GM12878 (cell line): ENCODE results near the gene PDCD1LG2. TPM values are rescaled to one million over a fixed set of nuclear protein-coding genes. Genes with fewer than 3 reads are reported as not detected.

Experiments used
- ATAC-seq: fragments of 200-7000 bp; cut with Tn5 transposase; 3 replicates; pipeline ENCODE4 v1.9.1; 2020; ENCODE audit warnings: mild to moderate bottlenecking, moderate library complexity
- BruUV-seq: library from RNA; stranded (reverse); fragments of 400-500 nt; replicated peaks from 2 replicates; lab custom pipeline; 2021; lab: Mats Ljungman, UMichigan
- CTCF ChIA-PET: fragments of 300-600 bp; sonication (Branson Sonifier 250); formaldehyde crosslinking; extraction: SDS; loops from one replicate; lab custom pipeline; 2021; ENCODE audit warnings: inconsistent platforms; lab: Yijun Ruan, JAX
- POLR2A ChIA-PET: fragments of 350-600 bp; formaldehyde crosslinking; extraction: SDS; loops from one replicate; lab custom pipeline; 2021; ENCODE audit warnings: inconsistent platforms; lab: Charles Lee
- RAD21 ChIA-PET: fragments of 300-600 bp; sonication (Branson Sonifier 250); formaldehyde crosslinking; loops from one replicate; lab custom pipeline; 2023; ENCODE audit warnings: antibody characterized with exemption; ENCODE audit not compliant: unreplicated experiment; lab: Charles Lee
- SMC1A ChIA-PET: fragments of 300-600 bp; sonication (Branson Sonifier 250); formaldehyde crosslinking; loops from one replicate; lab custom pipeline; 2023; ENCODE audit not compliant: unreplicated experiment, uncharacterized antibody; lab: Charles Lee
- DNase-seq: peaks from one replicate; pipeline ENCODE4 v3.0.0-alpha.2; 2011; ENCODE audit warnings: low read depth, low spot score
- FAIRE-seq: peaks from 3 replicates; lab custom pipeline; 2011; peaks lifted over from hg19 to GRCh38; lab: Jason Lieb, UNC
- H2AFZ ChIP-seq: 2 replicates; pipeline ENCODE4 v1.6.0; 2011; ENCODE audit warnings: low read depth, low read length, control low read depth; ENCODE audit not compliant: control insufficient read depth
- H3K27ac ChIP-seq: 2 replicates; pipeline ENCODE4 v1.5.1; 2011; ENCODE audit warnings: control low read depth; ENCODE audit not compliant: control insufficient read depth, insufficient read depth
- H3K27me3 ChIP-seq, 2 experiments: replicated peaks in 1 of 2; 2 replicates each; pipeline versions ENCODE4 v1.6.0 to v1.6.1; 2011; ENCODE audit warnings: low read length in 1 of 2; ENCODE audit not compliant: control insufficient read depth in 2 of 2, insufficient read depth in 2 of 2
- H3K36me3 ChIP-seq, 2 experiments: 2 replicates each; pipeline ENCODE4 v1.5.1; 2011; ENCODE audit warnings: low read length in 1 of 2; ENCODE audit not compliant: control insufficient read depth in 2 of 2, insufficient read depth in 2 of 2
- H3K4me1 ChIP-seq: 2 replicates; pipeline ENCODE4 v1.6.1; 2011; ENCODE audit warnings: mild to moderate bottlenecking, low read length, moderate library complexity, mixed read lengths; ENCODE audit not compliant: control insufficient read depth, insufficient read depth
- H3K4me2 ChIP-seq: 2 replicates; pipeline ENCODE4 v1.6.0; 2011; ENCODE audit warnings: control low read depth; ENCODE audit not compliant: control insufficient read depth, insufficient read depth
- H3K4me3 ChIP-seq: fragments of 200-600 bp; sonication (generic); 2 replicates; pipeline ENCODE4 v1.5.1; 2016
- H3K79me2 ChIP-seq: 2 replicates; pipeline ENCODE4 v1.6.0; 2011; ENCODE audit warnings: low read length; ENCODE audit not compliant: control insufficient read depth, insufficient read depth
- H3K9ac ChIP-seq: 2 replicates; pipeline ENCODE4 v1.8.0; 2011; ENCODE audit warnings: low read length, control low read depth, mixed read lengths; ENCODE audit not compliant: control insufficient read depth, insufficient read depth
- H3K9me3 ChIP-seq: replicated peaks from 3 replicates; pipeline ENCODE4 v1.5.1; 2011; ENCODE audit warnings: mild to moderate bottlenecking, low read length; ENCODE audit not compliant: control insufficient read depth, insufficient read depth
- H4K20me1 ChIP-seq: 2 replicates; pipeline ENCODE4 v1.6.0; 2011; ENCODE audit not compliant: control insufficient read depth, insufficient read depth
- EED ChIP-seq: sonication (generic); IDR thresholded peaks from 2 replicates; pipeline ENCODE4 v1.6.1; 2016; ENCODE audit warnings: antibody characterized with exemption, low read depth
- NFIC ChIP-seq: IDR thresholded peaks from 2 replicates; pipeline ENCODE4 v1.6.1; 2012; ENCODE audit warnings: low read depth, mild to moderate bottlenecking, inconsistent platforms, low read length, moderate library complexity
- NKRF ChIP-seq: fragments of 450-650 bp; conservative IDR thresholded peaks from 2 replicates; pipeline ENCODE4 v1.6.1; 2017; ENCODE audit warnings: mild to moderate bottlenecking, moderate library complexity
- RAD21 ChIP-seq: IDR thresholded peaks from 2 replicates; pipeline ENCODE4 v1.6.1; 2011; ENCODE audit warnings: mild to moderate bottlenecking, low read depth, low read length, moderate library complexity; ENCODE audit not compliant: insufficient read depth
- ZNF24 ChIP-seq: fragments of 450-650 bp; IDR thresholded peaks from 2 replicates; pipeline ENCODE4 v1.6.1; 2017; ENCODE audit warnings: antibody characterized with exemption, mild to moderate bottlenecking
- WGBS: methylation state at CpG from one replicate; pipeline ENCODE4 v1.1.6; 2016; ENCODE audit warnings: low lambda C conversion rate; ENCODE audit not compliant: insufficient replicate concordance, insufficient coverage; ENCODE audit errors: missing lambda C conversion rate; 5-methylcytosine and 5-hydroxymethylcytosine counted together
- in situ Hi-C: fragments of 300-500 bp; cut with MboI; formaldehyde crosslinking; loops from 9 replicates; pipeline ENCODE4 v1.14.3; 2018; ENCODE audit warnings: mixed read lengths
- intact Hi-C: fragments of 100-400 bp; cut with micrococcal nuclease; formaldehyde crosslinking; loops from one replicate; pipeline ENCODE4 v1.14.2; 2022; ENCODE audit not compliant: unreplicated experiment
- polyA plus RNA-seq, 11 experiments: library from polyadenylated mRNA; depleted of rRNA in 4 of 11; unstranded in 6 of 11; stranded (reverse) in 5 of 11; fragments of >200 nt; fragmentation: Nextera tagmentation in 4 of 11; fragmentation: Illumina TruSeq in 1 of 11; extraction: Ambion mirVana in 4 of 11; extraction: Trizol in 1 of 11; gene quantifications; 1 replicate in 1 of 11; 2 replicates in 10 of 11; pipeline versions ENCODE4 v1.2.1 to v1.2.3, GENCODE V29; 2011 to 2016; ENCODE audit warnings: inconsistent platforms in 2 of 11, missing spikeins in 2 of 11, low read depth in 1 of 11
- total RNA-seq, 4 experiments: library from RNA; depleted of rRNA in 3 of 4; stranded (reverse); fragments of >200 nt in 3 of 4; fragmentation: Illumina TruSeq in 1 of 4; extraction: Trizol in 1 of 4; gene quantifications; 2 replicates each; pipeline versions ENCODE4 v1.2.1 to v1.2.3, GENCODE V29; 2013 to 2021
- TF ChIP-seq, protein P1 (sequence below): fragments of 450-650 bp; IDR thresholded peaks from 2 replicates; pipeline ENCODE4 v1.6.1; 2017; ENCODE audit warnings: borderline replicate concordance

PDCD1LG2 gene
- total and polyA plus RNA-seq, 10 of the 15 experiments (the other 5 are each of a cell fraction or from before 2014, with no cell fraction given), result 1.5 to 37.3 (median 3.0) TPM

DNA sequence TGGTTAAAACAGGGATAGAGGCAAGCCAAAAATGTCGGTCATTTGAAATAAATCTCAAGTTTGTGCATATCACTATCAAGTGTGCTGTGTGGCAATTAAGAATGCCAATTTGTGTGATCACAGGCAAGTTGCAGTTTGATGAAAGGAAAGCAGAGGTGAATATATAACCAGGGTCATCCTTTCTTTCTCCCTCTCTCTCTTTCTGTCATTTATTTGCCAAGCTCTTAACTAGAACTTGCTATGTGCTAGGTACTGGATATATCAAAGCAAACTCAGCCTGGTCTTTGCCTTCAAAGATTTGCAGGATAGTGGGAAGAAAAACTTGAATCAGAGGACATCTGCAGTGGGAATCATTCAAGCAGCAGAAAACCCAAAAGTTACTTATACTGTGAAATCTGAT lies 22.0 kb downstream of the PDCD1LG2 start (continued):
- TF ChIP-seq NKRF (no peak), NFIC (no peak), EED (no peak)
- TF ChIP-seq, protein P1, sequence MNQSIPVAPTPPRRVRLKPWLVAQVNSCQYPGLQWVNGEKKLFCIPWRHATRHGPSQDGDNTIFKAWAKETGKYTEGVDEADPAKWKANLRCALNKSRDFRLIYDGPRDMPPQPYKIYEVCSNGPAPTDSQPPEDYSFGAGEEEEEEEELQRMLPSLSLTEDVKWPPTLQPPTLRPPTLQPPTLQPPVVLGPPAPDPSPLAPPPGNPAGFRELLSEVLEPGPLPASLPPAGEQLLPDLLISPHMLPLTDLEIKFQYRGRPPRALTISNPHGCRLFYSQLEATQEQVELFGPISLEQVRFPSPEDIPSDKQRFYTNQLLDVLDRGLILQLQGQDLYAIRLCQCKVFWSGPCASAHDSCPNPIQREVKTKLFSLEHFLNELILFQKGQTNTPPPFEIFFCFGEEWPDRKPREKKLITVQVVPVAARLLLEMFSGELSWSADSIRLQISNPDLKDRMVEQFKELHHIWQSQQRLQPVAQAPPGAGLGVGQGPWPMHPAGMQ, result no peak
- TF ChIP-seq, all 136 proteins: peak for 0

GRCh38 chr9:5532790-5533189 lies 22.5 kb downstream of the PDCD1LG2 start:
- CTCF ChIA-PET, result interaction anchor here (0.9 to 5.1 kb wide), 3 partner anchors 10 to 96 kb away, joined by 3 to 31 read pairs (median 6); no protein-coding TSS in a partner anchor
- POLR2A ChIA-PET, result interaction anchor here (1.2 to 5.0 kb wide), 4 partner anchors 11 to 30 kb away, joined by 3 to 67 read pairs (median 7); partner anchors contain the start of gene PDCD1LG2

More at GRCh38 chr9:5532790-5533189, 22.5 kb downstream of the PDCD1LG2 start:
- DNase-seq (no peak), ATAC-seq (no peak), FAIRE-seq (no peak)
- Histone ChIP-seq H3K27ac (no peak overlapping the region), H3K27me3 (no peaks in the 10 kb centered on the region), H2AFZ (no peak overlapping the region), H4K20me1 (no peaks in the 10 kb centered on the region), H3K79me2 (peaks cover 9% of the 10 kb centered on the region), H3K4me3 (no peak overlapping the region), H3K9ac (no peak overlapping the region), H3K36me3 (peaks cover 3 to 8% of the 10 kb centered on the region in 2 experiments; a peak in 2 of 4 replicates), H3K4me1 (peaks cover 50% of the 10 kb centered on the region), H3K9me3 (no peaks in the 10 kb centered on the region; the same call in 1 of the 3 replicates), H3K4me2 (no peak overlapping the region)
- peak; percentile 83 for TF ChIP-seq ZNF24
- TF ChIP-seq NKRF, result no peak
- TF ChIP-seq RAD21, result no peak
- intact Hi-C loops, result loop anchor here (5.0 kb wide), 1 partner anchor 80 kb away; the partner anchor contains the start of gene CD274
- in situ Hi-C loops, result no loop called here
- BruUV-seq, result no TSS peak
- RAD21 ChIA-PET, result interaction anchor here (0.6 to 2.4 kb wide), 4 partner anchors 18 to 52 kb away, joined by 3 to 8 read pairs (median 4); no protein-coding TSS in a partner anchor
- WGBS, result 96% methylated on average over 5 of the region's 5 CpGs
- SMC1A ChIA-PET, result interaction anchor here (1.0 to 6.8 kb wide), 7 partner anchors 14 to 74 kb away, joined by 3 to 57 read pairs (median 17); partner anchors contain the start of gene PDCD1LG2
